NCI-H146 (cell line): ENCODE measurements around the gene GALNT12.

Experiments
- DNase-seq: peaks from one replicate; lab custom pipeline; 2025; lab: John Stamatoyannopoulos, UW

GALNT12 gene

GRCh38 chr9:98832768-98833089 is 25.3 kb downstream of the GALNT12 start:
- DNase-seq: no peak

- no peak for DNase-seq
Measured at GRCh38 chr9:98833090-98833956, 25.9 kb downstream of the GALNT12 start.

- no peak for DNase-seq
Measured at GRCh38 chr9:98834386-98834785, 26.9 kb downstream of the GALNT12 start.

GRCh38 chr9:98836206-98836605 is 28.7 kb downstream of the GALNT12 start:
- DNase-seq: no peak

GRCh38 chr9:98837516-98837915 is 30.0 kb downstream of the GALNT12 start:
- no peak for DNase-seq

GRCh38 chr9:98838155-98838867 is 30.8 kb downstream of the GALNT12 start:
- no peak for DNase-seq

- no peak for DNase-seq
Measured at GRCh38 chr9:98838868-98839565, 31.5 kb downstream of the GALNT12 start.

- no peak for DNase-seq
Measured at GRCh38 chr9:98839724-98840123, 32.3 kb downstream of the GALNT12 start.

- DNase-seq: no peak
Measured at GRCh38 chr9:98842510-98842909, 35.0 kb downstream of the GALNT12 start.

GRCh38 chr9:98846081-98846480 is 38.6 kb downstream of the GALNT12 start:
- DNase-seq: no peak

- no peak for DNase-seq
Measured at GRCh38 chr9:98846879-98847278, 39.4 kb downstream of the GALNT12 start.

GRCh38 chr9:98848450-98849149 is 41.1 kb downstream of the GALNT12 start:
- peak; percentile 72 for DNase-seq

- no peak for DNase-seq
Measured at GRCh38 chr9:98849563-98849962, 42.1 kb downstream of the GALNT12 start.

GRCh38 chr9:98850851-98851729 is 43.6 kb downstream of the GALNT12 start:
- DNase-seq: no peak

- no peak for DNase-seq
Measured at GRCh38 chr9:98851730-98852459, 44.4 kb downstream of the GALNT12 start.

GRCh38 chr9:98852460-98852734 is 44.9 kb downstream of the GALNT12 start:
- no peak for DNase-seq

GRCh38 chr9:98852961-98853360 is 45.5 kb downstream of the GALNT12 start:
- DNase-seq: no peak

GRCh38 chr9:98854266-98854665 is 46.8 kb downstream of the GALNT12 start:
- no peak for DNase-seq

GRCh38 chr9:98855592-98855991 is 48.1 kb downstream of the GALNT12 start:
- DNase-seq: no peak

- no peak for DNase-seq
Measured at GRCh38 chr9:98856982-98857381, 49.5 kb downstream of the GALNT12 start.

GRCh38 chr9:98859941-98860340 is 52.5 kb downstream of the GALNT12 start:
- no peak for DNase-seq
